Superior temporal gyrus (tissue), 1 donor: Measurements from ENCODE around the gene ANKRD29.

Experiments
- DNase-seq: peaks from one replicate; pipeline ENCODE4 v3.0.0-alpha.2; 2016; ENCODE audit errors: extremely low spot score

Gene ANKRD29

GRCh38 chr18:23684515-23685197 is 21.9 kb upstream of the ANKRD29 start:
- DNase-seq: no peak

GRCh38 chr18:23683671-23684070 is 21.0 kb upstream of the ANKRD29 start:
- DNase-seq: no peak

DNA sequence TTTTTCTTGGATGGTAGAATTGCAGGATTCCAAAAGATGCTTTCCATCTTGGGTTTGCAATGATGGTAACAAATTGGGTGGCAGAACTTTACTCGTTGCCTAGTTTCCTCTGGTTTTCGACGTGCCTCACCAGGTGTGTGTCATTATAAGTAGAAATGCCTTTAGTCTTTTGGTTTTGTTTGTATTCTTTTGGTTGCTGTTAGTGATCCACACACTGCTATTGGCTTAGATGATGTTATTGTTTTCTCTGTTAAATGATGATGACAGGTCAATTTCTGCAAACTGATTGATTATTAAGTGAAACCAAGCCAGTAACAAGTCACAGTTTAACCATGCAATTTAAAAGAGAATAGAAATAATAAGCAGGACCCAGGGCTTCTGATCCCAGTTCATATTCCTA is 20.4 kb upstream of the ANKRD29 start:
- no peak for DNase-seq

DNA sequence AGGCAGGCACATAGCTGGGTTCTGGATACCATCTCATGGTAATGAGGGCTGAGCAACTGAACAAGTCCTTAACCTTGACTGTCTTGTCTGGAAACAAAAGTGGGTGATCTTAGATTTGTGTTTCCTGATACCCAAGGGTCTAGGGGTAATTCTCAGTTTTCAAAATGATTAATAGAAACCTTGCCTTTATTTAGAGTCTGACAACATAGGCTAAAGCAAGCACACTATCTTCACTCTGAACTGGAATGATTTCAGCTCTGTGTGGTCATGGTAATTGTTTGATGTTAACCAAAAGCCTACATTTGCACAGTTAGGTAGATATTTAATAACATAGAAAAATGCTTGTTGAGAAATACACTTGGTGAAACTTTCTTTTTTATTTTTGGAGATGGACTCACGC is 19.8 kb upstream of the ANKRD29 start:
- no peak for DNase-seq

DNA sequence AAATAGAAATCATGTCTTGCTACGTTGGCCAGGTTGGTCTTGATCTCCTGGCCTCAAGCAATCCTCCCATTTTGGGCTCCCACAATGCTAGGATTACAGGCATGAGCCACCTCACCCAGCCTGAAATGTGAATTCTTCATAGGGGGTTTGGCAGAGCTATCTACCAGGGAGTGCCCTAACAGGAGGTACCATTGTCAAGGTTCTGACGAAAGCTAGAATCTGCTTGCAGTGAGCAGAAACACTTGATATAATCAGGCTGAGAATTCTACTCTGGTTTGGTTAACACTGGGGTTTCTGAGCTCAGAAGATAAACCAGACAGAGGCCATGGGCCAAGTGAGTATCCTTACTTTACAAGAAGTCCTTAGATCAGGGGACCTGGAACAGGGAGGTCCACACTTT is 19.3 kb upstream of the ANKRD29 start:
- no peak for DNase-seq

- no peak for DNase-seq
These were observed 13.2 kb upstream of the ANKRD29 start for GRCh38 chr18:23675896-23676295.

DNA sequence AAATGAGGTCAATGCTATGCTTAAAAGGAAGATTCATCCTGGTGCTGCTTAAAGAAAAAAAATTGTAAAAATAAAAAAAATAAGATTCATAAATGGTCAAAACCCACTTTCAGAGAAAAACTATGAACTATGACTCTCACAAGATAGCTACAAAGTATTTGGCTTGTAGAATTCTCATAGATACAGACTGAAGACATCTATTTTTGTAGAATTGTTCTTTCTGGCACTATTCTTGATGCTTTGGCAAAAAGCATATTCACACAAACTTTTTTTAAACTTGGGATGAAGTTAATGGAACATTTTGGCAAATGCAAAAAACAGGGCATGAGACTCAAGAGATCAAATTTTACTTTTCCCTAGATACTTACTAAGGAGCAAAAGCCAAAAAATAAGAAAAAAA is 12.5 kb upstream of the ANKRD29 start:
- no peak for DNase-seq

DNA sequence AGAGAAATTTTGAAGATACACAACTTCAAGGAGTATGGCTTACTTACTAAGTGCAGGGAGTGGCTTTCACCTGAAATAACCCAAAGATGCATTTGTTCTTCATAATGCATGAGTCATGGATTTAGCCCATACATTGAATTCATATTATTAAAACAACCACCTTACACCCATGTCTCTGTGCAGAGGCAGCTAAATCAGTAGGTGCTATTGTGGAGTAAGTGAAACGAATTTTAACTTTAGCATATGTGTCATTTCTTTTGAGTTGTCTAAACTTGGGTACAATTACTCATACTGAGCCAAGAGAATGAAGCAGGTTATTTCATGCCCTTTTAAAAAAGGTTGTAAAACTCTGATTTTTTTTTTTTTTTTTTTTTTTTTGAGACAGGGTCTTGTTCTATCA is 11.0 kb upstream of the ANKRD29 start:
- no peak for DNase-seq

DNA sequence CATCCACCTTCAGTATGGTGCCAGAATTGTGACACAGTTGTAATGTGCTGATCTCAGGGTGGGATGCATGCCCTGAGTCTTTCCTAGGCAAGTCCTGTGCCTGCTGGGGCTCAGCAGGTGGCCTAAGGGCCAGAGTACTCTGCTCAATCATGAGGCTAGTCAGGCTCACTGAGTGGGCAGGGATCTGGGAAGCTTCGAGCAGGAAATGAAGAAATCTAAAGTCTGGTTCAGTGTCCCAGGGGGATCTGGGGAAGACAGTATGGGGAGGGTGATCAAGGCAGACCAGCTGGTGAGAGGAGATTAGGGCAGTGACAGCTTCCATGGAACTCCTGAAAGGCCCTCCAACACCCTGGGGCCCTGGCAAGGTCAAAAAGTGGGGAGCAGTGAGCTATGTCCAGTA is 8.9 kb upstream of the ANKRD29 start:
- DNase-seq: no peak

DNA sequence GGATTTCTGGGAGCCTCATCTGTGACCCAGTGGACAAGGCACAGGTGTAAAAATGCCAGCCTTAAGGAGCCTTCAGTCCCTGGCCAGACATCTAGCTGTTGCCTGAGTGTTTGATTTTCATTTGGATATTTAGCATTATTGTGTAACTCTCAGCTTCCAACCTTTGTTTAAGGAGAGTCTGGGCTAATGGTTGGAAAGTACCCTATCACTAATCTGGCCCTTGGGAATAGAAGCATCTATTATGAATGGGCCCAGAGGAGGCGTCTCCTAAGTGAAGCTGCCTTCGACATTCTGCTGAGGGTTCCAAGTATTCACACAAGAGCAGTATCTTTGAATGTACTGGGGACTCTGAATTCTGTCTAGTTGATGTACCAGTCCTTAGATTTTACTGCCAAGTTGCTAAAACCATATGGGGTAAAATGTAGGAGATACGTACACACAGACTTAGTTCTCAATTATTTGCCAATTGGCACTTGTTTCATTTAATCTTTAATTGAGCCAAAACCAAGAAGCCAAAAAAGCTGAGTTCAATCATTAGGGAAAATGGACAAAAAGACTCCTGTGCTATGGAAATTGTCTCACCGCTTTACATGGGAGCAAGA is 7.2 kb upstream of the ANKRD29 start:
- no peak for DNase-seq

DNA sequence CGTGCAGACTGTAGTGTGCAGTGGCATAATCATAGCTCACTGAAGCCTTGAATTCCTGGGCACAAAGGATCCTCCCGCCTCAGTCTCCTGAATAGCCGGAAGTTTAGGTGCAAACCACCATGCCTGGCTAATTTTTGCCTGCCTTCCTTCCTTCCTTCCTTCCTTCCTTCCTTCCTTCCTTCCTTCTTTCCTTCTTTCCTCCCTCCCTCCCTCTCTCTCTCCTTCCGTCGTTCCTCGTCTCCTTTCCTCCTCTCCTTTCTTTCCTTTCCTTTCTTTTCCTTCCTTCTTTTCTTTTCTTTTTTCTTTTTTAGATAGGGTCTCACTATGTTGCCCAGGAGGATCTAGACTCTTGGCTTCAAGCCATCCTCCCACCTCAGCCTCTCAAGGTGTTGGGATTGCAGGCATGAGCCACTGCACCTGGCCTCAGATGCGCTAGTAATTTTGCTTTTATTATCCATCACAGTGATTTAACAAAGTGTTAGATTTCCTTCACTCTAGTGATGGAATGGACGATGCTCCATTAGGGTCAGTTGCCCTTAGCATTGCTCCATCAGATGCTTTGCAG is 6.6 kb upstream of the ANKRD29 start:
- DNase-seq: no peak

DNA sequence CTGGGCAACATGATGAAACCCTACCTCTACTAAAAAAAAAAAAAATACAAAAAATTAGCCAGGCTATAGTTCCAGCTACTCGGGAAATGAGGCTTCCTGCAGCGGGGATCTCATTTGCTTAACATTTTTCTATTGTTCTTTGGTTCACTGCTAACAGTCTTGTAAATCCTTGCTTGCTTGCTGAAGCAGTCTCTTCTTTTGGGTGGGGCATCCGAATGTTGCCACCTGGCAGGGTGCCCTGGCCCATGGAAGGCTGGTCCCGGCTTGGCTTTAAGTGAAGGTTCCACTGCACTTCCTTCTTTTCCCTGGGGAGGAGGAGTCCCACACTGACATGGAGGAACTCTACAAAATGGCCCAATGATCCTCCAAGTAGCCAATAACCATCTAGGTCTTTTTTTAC is 6.0 kb upstream of the ANKRD29 start:
- no peak for DNase-seq

DNA sequence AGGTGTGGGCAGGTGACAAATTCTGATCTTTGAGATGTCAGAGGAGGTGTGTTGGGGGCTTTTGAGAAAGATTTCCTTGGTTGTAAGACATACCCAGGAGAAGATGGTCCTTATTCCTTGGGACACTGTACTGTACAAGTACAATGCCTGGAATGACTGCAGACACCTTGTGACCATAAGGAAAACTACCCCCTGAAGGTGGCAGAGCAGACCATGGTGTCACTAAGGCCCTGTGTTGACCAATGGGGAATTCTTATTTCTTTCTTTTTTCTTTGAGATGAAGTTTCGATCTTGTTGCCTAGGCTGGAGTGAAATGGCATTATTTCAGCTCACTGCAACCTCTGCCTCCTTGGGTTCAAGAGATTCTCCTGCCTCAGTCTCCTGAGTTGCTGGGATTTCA is 4.4 kb upstream of the ANKRD29 start:
- DNase-seq: no peak

DNA sequence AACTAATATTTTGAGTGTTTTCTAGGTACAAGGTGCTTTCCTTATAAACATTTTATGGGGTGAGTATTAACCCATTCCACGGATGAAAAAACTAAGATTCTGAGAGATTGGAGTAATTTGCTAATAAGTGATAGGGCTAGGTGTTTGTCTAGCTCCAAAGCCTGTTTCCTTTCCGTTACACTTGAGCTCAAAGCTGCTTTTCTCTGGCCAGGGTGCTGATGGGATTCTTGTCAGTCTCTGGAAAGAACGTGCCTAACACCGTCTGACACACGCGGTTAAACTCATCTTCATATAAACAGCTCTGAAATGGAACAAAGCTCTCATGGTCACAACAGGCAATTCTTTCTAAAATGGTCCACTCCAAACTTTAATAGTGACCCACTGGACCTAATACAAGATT is 2.0 kb upstream of the ANKRD29 start:
- DNase-seq: no peak

DNA sequence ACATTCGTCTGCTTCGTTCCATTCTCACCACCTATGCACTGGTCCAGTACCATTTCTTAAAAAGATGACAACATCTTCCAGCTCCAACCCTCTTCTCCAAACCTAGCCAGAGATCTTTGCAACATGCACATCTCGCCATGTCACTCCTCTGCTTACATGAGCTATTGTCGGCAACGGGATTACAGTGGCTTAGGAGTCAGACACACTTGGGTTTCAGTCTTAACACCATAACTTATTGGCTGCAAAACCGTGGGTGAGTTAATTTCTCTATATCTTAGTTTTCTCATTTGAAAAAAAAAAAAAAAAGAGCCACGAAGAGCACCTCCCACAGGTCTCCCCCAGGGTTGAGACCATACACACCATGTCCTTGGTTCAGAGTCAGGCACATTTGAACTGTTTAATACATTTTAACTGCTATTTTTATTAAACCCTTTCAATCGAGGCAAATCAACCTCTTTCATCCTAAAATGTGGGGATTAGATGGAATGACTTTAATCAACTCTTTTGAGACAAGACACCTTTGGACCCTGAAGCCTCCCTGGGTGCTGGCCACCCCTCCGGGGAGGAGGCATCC is 889 bp downstream of the ANKRD29 start:
- no peak for DNase-seq

DNA sequence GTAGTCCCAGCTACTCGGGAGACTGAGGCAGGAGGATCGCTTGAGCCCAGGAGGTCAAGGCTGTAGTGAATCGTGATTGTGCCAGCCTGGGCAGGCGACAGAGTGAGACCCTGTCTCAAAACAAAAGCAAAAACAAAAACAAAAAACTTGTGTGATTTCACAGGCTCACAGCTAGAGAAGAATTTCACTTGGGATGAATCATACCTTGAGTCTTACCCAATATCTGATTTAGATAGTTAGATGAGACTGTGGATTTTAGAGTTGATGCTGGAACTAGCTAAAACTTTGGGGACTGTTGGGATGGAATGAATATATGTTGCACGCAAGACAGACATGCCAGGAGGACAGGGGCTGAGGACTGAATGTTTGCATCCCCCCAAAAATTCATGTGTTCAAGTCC is 4.4 kb downstream of the ANKRD29 start:
- DNase-seq: no peak

GRCh38 chr18:23652232-23652631 is 10.5 kb downstream of the ANKRD29 start:
- no peak for DNase-seq

DNA sequence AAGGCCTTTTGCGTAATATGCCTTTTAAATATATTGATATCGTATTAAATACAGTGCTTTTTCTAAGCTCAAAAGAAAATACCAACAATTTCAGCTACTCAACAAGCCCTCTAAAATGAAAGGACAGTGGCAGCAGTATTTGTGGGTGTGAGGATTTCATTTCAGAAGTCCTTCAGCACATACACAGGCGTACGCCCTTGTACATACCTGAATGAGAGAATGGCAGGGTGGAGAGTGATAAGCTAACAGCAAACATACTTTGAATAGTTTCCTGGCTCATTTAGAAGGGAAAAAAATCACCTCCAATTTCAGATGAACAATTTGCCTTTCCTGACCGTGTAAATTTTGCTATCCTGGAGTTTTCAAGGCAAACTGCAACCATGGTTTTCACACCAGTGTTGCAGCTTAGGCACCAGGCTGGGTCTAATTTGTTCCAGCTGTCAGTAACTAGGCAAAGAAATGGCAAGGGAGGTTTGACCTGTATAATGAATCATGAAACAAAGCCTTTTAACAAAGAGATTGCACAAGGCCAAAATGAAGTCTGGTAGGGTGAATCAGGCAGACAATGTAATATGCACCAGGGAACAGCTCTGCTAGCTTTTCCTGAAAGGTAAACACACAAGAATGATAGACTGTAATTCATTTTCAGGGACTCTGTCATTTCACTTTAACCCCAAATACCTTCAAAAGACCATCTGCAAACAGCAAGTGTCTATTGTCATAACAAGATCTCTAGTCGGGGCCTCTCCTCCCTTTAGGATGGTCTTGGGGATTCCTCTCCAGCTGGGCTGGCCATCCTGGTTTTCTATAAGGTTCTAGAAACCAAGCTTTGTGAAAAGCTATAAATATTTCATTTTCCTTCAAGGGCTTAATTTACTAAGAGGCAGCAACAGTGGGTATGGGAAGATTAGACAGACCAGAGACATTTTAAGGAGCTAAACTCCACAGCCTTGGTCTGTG is 11.5 kb downstream of the ANKRD29 start:
- no peak for DNase-seq

DNA sequence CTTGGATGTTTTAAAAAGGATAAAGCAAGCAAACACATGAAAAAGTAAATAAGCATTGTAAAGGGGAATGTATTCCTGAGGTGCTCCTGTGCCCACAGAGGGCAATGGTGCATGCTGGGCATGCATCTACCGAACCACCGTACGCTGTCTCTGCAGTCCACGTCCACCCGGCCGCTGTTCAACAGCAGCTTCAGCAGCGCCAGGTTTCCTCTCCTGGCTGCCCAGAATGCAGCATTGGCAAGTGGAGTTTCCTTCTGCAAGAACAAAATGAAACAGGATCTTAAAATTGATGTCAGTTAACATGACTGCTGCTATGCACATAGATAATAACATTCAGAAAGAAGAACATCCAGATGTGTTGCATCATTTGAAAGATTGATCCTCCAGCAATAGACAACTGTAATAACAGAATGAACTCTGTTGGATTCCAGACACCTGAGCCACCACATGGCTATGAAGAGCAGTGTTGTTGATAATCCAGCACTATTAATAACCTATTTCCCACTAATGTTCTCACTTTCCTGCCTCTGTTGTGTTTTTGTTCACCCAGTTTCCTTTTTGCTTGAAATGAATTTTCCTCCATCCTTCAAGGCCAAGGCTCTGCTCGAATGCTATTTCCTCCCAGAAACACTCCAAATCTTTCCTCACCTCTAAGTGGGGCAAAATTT is 13.6 kb downstream of the ANKRD29 start:
- DNase-seq: no peak

- no peak for DNase-seq
These were observed 14.3 kb downstream of the ANKRD29 start for GRCh38 chr18:23648456-23648855.

DNA sequence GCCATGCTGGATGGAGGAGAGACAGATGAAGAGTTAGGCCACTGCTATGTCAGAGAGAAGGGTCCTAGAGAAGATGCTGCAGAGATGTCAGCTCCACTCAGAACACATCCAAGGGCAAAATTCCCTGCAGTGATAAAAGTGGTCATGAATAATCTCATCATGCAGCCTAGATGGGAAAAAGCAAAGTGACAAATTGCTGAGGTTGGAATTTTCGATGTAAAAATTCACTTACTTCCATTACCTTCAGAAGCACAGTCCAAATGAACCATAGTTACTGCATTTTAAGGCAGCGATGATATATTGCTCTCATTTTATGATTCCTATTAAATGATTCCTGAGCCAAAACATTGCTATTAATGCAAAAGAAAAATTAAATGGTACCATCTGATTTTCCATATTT is 16.4 kb downstream of the ANKRD29 start:
- DNase-seq: no peak
